CD4-positive, alpha-beta T cell (primary cell): Measurements from ENCODE around the gene MIA2. TPM values are rescaled to one million over a fixed set of nuclear protein-coding genes. Genes with fewer than 3 reads are reported as not detected.

Source experiments
- ATAC-seq: fragments of 200-7000 bp; cut with Tn5 transposase; one replicate; pipeline ENCODE4 v1.10.0; 2022; ENCODE audit warnings: mild to moderate bottlenecking; ENCODE audit not compliant: poor library complexity
- CTCF ChIA-PET: fragments of 350-600 bp; sonication (Branson Sonifier 250); formaldehyde crosslinking; loops from one replicate; lab custom pipeline; 2021; ENCODE audit warnings: antibody characterized with exemption, inconsistent platforms; lab: Charles Lee
- POLR2A ChIA-PET: fragments of 350-600 bp; sonication (Branson Sonifier 250); formaldehyde crosslinking; loops from one replicate; lab custom pipeline; 2021; ENCODE audit warnings: antibody characterized with exemption, inconsistent platforms; lab: Charles Lee
- DNase-seq, 14 experiments: peaks; one replicate each; pipeline ENCODE4 v3.0.0-alpha.2; 2013 to 2020; ENCODE audit warnings: mixed read lengths in 2 of 14
- H3K27ac ChIP-seq, 2 donors: one replicate each; pipeline versions ENCODE4 v1.5.1 to v1.7.0; 2013; ENCODE audit warnings: low read length in 2 of 2, low read depth in 1 of 2, mild to moderate bottlenecking in 1 of 2
- H3K27me3 ChIP-seq, 2 experiments: 1 replicate in 1 of 2; 2 replicates in 1 of 2; pipeline versions ENCODE4 v1.6.1 to v1.7.0; 2013; ENCODE audit warnings: low read length in 2 of 2, control low read depth in 1 of 2, mild to moderate bottlenecking in 1 of 2, moderate library complexity in 1 of 2; ENCODE audit not compliant: insufficient read depth in 2 of 2, control insufficient read depth in 1 of 2
- H3K36me3 ChIP-seq: one replicate; pipeline ENCODE4 v1.6.1; 2013; ENCODE audit warnings: low read length, control low read depth; ENCODE audit not compliant: insufficient read depth
- H3K4me1 ChIP-seq: one replicate; pipeline ENCODE4 v1.6.1; 2013; ENCODE audit warnings: low read length, control low read depth; ENCODE audit not compliant: insufficient read depth
- H3K4me3 ChIP-seq: one replicate; pipeline ENCODE4 v1.5.1; 2013; ENCODE audit warnings: mild to moderate bottlenecking, low read length, moderate library complexity
- H3K9me3 ChIP-seq, 2 experiments: 1 replicate in 1 of 2; 2 replicates in 1 of 2; pipeline versions ENCODE4 v1.6.1 to v1.7.0; 2013; ENCODE audit warnings: low read length in 2 of 2, mild to moderate bottlenecking in 2 of 2, control low read depth in 1 of 2, moderate library complexity in 1 of 2; ENCODE audit not compliant: control insufficient read depth in 1 of 2, insufficient read depth in 1 of 2
- H3K27ac Mint-ChIP-seq: one replicate; pipeline ENCODE4 v1.8.0; 2020; ENCODE audit warnings: mixed read lengths
- H3K27me3 Mint-ChIP-seq: one replicate; pipeline ENCODE4 v1.8.0; 2021; ENCODE audit warnings: mixed read lengths
- H3K36me3 Mint-ChIP-seq: one replicate; pipeline ENCODE4 v1.8.0; 2021; ENCODE audit warnings: low read depth, mixed read lengths
- H3K4me1 Mint-ChIP-seq: one replicate; pipeline ENCODE4 v1.8.0; 2021; ENCODE audit warnings: low read depth, mixed read lengths
- H3K4me3 Mint-ChIP-seq: one replicate; pipeline ENCODE4 v1.8.0; 2020; ENCODE audit warnings: mild to moderate bottlenecking, mixed read lengths
- H3K9me3 Mint-ChIP-seq: one replicate; pipeline ENCODE4 v1.8.0; 2020; ENCODE audit warnings: mixed read lengths
- intact Hi-C, 2 experiments: fragments of 100-400 bp; cut with DNase I in 1 of 2; cut with micrococcal nuclease in 1 of 2; formaldehyde crosslinking; loops; one replicate each; pipeline versions ENCODE4 v1.15.1 to v1.9.0; 2023 to 2025; cut with DNase I, micrococcal nuclease
- total RNA-seq, 174 experiments: library from RNA in 2 of 174; stranded (reverse) in 2 of 174; gene quantifications; one replicate each; pipeline ENCODE4 v1.2.3 and lab custom pipeline; 2021 to 2026
- TF ChIP-seq, protein P1 (sequence below): fragments of 200-600 bp; IDR thresholded peaks from one replicate; pipeline ENCODE4 v1.8.0; 2022; ENCODE audit warnings: antibody characterized with exemption, mild to moderate bottlenecking

Gene MIA2
- total RNA-seq, 2 experiments from 2014 or later, result 21.1 to 24.1 TPM

DNA sequence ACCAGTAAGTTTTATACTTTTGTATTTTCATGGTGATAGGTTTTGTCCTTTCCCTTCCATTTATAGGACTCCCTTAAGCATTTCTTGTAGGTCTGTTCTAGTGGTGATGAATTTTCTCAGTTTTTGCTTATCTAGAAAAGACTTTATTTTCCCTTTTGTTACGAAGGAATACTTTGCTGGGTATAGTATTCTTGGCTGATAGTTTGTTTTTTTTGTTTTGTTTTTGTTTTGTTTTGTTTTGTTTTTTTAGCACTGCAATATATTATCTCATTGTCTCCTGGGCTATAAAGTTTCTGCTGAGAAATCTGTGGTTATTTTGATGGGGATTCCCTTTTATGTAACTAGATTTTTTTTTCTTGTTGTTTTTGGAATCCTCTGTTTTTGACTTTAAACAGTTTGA lies 130.8 kb downstream of the MIA2 start:
- DNase-seq (no peak), ATAC-seq (no peak)
- no peak overlapping the region for H3K4me3 ChIP-seq
- no peak overlapping the region for H3K27ac ChIP-seq
- TF ChIP-seq, protein P1, sequence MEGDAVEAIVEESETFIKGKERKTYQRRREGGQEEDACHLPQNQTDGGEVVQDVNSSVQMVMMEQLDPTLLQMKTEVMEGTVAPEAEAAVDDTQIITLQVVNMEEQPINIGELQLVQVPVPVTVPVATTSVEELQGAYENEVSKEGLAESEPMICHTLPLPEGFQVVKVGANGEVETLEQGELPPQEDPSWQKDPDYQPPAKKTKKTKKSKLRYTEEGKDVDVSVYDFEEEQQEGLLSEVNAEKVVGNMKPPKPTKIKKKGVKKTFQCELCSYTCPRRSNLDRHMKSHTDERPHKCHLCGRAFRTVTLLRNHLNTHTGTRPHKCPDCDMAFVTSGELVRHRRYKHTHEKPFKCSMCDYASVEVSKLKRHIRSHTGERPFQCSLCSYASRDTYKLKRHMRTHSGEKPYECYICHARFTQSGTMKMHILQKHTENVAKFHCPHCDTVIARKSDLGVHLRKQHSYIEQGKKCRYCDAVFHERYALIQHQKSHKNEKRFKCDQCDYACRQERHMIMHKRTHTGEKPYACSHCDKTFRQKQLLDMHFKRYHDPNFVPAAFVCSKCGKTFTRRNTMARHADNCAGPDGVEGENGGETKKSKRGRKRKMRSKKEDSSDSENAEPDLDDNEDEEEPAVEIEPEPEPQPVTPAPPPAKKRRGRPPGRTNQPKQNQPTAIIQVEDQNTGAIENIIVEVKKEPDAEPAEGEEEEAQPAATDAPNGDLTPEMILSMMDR, result no peak
- no peaks in the 10 kb centered on the region for H3K27me3 ChIP-seq
- no peak overlapping the region for H3K27ac Mint-ChIP-seq
- H3K9me3 Mint-ChIP-seq, result peaks cover 11% of the 10 kb centered on the region
- no peaks in the 10 kb centered on the region for H3K4me1 Mint-ChIP-seq
- intact Hi-C loops, result no loop called here
- H3K4me3 Mint-ChIP-seq, result no peak overlapping the region
- no peaks in the 10 kb centered on the region for H3K27me3 Mint-ChIP-seq
- CTCF ChIA-PET, result no interaction called here
- H3K36me3 ChIP-seq, result peaks cover 18% of the 10 kb centered on the region
- H3K9me3 ChIP-seq, result peaks cover 19 to 26% of the 10 kb centered on the region in 2 experiments
- no peaks in the 10 kb centered on the region for H3K4me1 ChIP-seq
- peaks cover 82% of the 10 kb centered on the region for H3K36me3 Mint-ChIP-seq
- POLR2A ChIA-PET, result interaction anchor here (0.8 kb wide), 1 partner anchor 250 kb away, joined by 3 read pairs; the partner anchor contains the start of gene GEMIN2

DNA sequence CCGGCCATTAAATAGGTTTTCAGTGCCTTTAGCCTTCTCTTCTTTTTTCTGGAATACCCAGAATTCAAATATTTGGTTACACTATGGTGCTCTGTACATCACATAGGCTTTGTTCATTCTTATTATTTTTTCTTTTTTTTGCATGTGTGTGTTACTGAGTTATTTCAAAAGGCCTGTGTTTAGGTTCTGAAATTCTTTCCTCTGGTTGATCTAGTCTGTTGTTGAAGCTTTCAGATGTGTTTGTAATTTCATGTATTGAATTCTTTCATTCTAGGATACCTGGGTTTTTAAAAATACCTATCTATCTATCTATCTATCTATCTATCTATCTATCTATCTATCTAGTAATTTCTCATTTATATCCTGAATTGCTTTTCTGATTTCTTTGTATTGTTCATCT lies 131.6 kb downstream of the MIA2 start:
- no peak overlapping the region for H3K27ac Mint-ChIP-seq
- Histone ChIP-seq H3K4me3 (no peak overlapping the region), H3K36me3 (peaks cover 19% of the 10 kb centered on the region), H3K4me1 (no peaks in the 10 kb centered on the region), H3K27ac (no peak overlapping the region), H3K9me3 (peaks cover 19 to 26% of the 10 kb centered on the region in 2 experiments), H3K27me3 (no peaks in the 10 kb centered on the region)
- ATAC-seq, result no peak
- intact Hi-C loops, result loop anchor here in 1 of 2 experiments (5.0 kb wide), 1 partner anchor 258 kb away; no protein-coding TSS in a partner anchor
- no peaks in the 10 kb centered on the region for H3K4me1 Mint-ChIP-seq
- H3K9me3 Mint-ChIP-seq, result peaks cover 11% of the 10 kb centered on the region
- TF ChIP-seq, protein P1, result no peak
- no peak for DNase-seq
- no peaks in the 10 kb centered on the region for H3K27me3 Mint-ChIP-seq
- ChIA-PET CTCF (no interaction called here), POLR2A (no interaction called here)
- H3K4me3 Mint-ChIP-seq, result no peak overlapping the region
- peaks cover 78% of the 10 kb centered on the region for H3K36me3 Mint-ChIP-seq

DNA sequence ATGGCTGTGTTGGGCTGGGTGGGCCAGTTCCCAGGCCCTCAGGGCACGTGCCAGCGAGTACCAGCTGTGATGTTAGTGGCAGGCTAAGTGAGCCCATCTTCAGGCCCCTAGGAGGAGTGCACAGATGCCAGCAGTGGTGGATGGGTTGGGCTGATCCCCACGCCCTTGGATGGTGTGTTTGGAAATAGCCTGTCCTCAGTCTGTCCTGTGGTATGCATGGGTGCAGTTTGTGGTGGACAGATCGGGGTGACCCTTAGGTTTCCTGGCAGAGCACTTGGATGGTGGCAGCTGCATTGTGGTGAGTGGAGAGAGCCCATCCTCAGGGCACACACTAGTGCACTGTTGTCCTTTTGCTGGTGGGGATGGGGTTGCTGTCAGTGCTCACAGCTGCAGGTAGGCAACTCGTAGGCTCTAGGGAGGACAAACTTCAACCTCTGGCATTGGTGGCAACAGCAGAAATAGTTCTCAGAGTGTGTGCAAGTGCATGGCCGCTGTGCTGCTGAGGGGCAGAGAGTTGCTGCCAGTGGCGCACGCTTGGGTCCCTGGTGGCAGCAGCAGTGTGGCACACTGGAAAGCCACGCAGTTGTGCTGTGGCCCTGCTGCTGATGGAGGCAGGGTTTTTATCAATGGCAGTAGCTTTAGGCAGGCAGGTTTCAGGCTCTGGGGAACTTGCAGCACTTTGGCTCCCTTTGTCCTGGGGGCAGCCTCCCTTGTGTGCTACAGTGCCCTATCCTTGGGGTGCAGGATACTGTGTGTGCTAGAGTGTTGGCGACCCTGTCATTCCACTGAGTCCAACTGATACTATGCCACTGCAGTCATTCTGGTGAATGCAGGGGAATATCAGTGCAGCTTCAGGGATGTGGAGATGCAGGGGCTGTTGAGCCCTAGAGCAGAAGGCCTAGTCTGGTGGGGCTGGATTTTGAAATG lies 133.0 kb downstream of the MIA2 start:
- ATAC-seq, result no peak
- TF ChIP-seq, protein P1, result no peak
- POLR2A ChIA-PET, result interaction anchor here (0.6 kb wide), 1 partner anchor 463 kb away, joined by 3 read pairs; no protein-coding TSS in a partner anchor
- H3K27me3 ChIP-seq, result no peaks in the 10 kb centered on the region
- Mint-ChIP-seq H3K36me3 (peaks cover 75% of the 10 kb centered on the region), H3K4me3 (no peak overlapping the region), H3K9me3 (peaks cover 11% of the 10 kb centered on the region), H3K4me1 (no peaks in the 10 kb centered on the region), H3K27me3 (no peaks in the 10 kb centered on the region), H3K27ac (no peak overlapping the region)
- no peak overlapping the region for H3K27ac ChIP-seq
- H3K9me3 ChIP-seq, result peaks cover 19 to 26% of the 10 kb centered on the region in 2 experiments
- no peak overlapping the region for H3K4me3 ChIP-seq
- CTCF ChIA-PET, result no interaction called here
- DNase-seq, result no peak
- intact Hi-C loops, result loop anchor here in 1 of 2 experiments (5.0 kb wide), 1 partner anchor 259 kb away; no protein-coding TSS in a partner anchor
- H3K36me3 ChIP-seq, result peaks cover 25% of the 10 kb centered on the region
- no peaks in the 10 kb centered on the region for H3K4me1 ChIP-seq
